Measurements from ENCODE around the gene STKLD1.
"Not testable (repeated sequence)": the region's sequence is repeated elsewhere in the genome, so short reads cannot be mapped to it uniquely, and the experiment has no call there.

STKLD1 gene

GRCh38 chr9:133375724-133376654 is at the start of gene STKLD1, which contains the start of gene SURF4:
Gene STKLD1 (plus strand): TSS chr9:133376366. CDS start chr9:133376474, 108 bp downstream.
Gene SURF4 (minus strand): TSS chr9:133376060. CDS start chr9:133375969, 91 bp downstream.
- peak; percentile 95 for DNase-seq

GRCh38 chr9:133327021-133327420 is 49.1 kb upstream of the STKLD1 start:
- DNase-seq: not testable (repeated sequence)

GRCh38 chr9:133327834-133328484 is 48.2 kb upstream of the STKLD1 start:
- no peak for DNase-seq

- not testable (repeated sequence) for DNase-seq
These were observed 46.6 kb upstream of the STKLD1 start for GRCh38 chr9:133329306-133330156.

- no peak for DNase-seq
These were observed 44.9 kb upstream of the STKLD1 start for GRCh38 chr9:133331221-133331620.

- DNase-seq: no peak
These were observed 44.4 kb upstream of the STKLD1 start for GRCh38 chr9:133331641-133332380.

GRCh38 chr9:133332381-133332730 is 43.8 kb upstream of the STKLD1 start:
- DNase-seq: no peak

GRCh38 chr9:133333011-133333410 is 43.2 kb upstream of the STKLD1 start:
- DNase-seq: no peak

GRCh38 chr9:133333566-133333965 is 42.6 kb upstream of the STKLD1 start:
- DNase-seq: no peak

- no peak for DNase-seq
These were observed 42.0 kb upstream of the STKLD1 start for GRCh38 chr9:133334161-133334560.

- not testable (repeated sequence) for DNase-seq
These were observed 41.3 kb upstream of the STKLD1 start for GRCh38 chr9:133334888-133335287.

GRCh38 chr9:133335924-133336811 is 40.0 kb upstream of the STKLD1 start, which contains the start of gene SURF6:
Gene SURF6 (minus strand): TSS chr9:133336188. CDS start chr9:133336132, 56 bp downstream.
- peak; percentile 94 for DNase-seq

GRCh38 chr9:133339641-133340040 is 36.5 kb upstream of the STKLD1 start:
- DNase-seq: no peak

GRCh38 chr9:133340256-133340655 is 35.9 kb upstream of the STKLD1 start:
- DNase-seq: no peak

- DNase-seq: no peak
These were observed 35.2 kb upstream of the STKLD1 start for GRCh38 chr9:133340916-133341315.

GRCh38 chr9:133341369-133342068 is 34.6 kb upstream of the STKLD1 start:
- no peak for DNase-seq

- DNase-seq: no peak
These were observed 34.1 kb upstream of the STKLD1 start for GRCh38 chr9:133342069-133342406.

- no peak for DNase-seq
These were observed 33.6 kb upstream of the STKLD1 start for GRCh38 chr9:133342570-133342969.

- no peak for DNase-seq
These were observed 32.1 kb upstream of the STKLD1 start for GRCh38 chr9:133344071-133344470.

- no peak for DNase-seq
These were observed 31.2 kb upstream of the STKLD1 start for GRCh38 chr9:133344979-133345378.

GRCh38 chr9:133345596-133345995 is 30.6 kb upstream of the STKLD1 start:
- DNase-seq: no peak

All from stimulated activated CD4-positive, alpha-beta T cell treated with anti-CD3 and anti-CD28 coated beads, Interleukin-1b, Interleukin-23, amount 100 ng/mL, for 48 hours (primary cell).